GM12873 (cell line): ENCODE data around the gene MRPL2.

Experiments used
- TF ChIP-seq, protein P1 (sequence below): IDR thresholded peaks from 2 replicates; pipeline ENCODE4 v1.5.1; 2012; ENCODE audit warnings: low read depth, mild to moderate bottlenecking, moderate library complexity, low read length, control low read depth; ENCODE audit not compliant: insufficient read depth; ENCODE audit errors: missing control alignments

Gene MRPL2

DNA sequence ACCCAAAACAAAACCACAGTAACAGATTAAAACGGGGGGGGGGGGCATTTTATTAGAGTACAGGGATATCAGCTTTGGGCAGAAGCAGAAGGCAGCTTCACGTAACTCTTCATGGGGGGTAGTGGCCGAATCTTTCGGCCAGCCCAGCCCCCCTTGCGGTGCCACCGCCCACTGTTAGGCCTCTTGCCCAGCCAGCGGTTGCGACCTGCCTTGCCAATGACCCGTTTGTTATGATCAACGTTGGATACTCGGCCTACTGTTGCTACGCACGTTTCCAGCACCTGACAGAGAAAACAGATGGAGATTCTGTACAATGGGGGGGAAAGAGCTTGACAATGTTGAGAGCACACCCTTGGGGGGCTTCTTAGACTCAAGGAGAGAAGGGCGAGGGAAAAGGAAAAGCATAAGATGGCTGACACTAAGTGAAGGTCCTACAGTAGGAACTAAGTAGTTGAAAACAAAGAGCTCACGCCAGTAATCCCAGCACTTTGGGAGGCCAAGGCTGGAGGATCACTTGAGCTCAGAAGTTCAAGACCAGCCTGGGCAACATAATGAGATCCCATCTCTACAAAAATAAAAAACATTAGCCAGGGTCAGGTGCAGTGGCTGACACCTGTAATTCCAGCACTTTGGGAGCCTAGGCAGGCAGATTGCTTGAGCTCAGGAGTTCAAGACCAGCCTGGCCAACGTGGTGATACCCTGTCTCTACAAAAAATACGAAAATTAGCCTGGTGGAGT, 4.9 kb downstream of the MRPL2 start:
- TF ChIP-seq, protein P1, sequence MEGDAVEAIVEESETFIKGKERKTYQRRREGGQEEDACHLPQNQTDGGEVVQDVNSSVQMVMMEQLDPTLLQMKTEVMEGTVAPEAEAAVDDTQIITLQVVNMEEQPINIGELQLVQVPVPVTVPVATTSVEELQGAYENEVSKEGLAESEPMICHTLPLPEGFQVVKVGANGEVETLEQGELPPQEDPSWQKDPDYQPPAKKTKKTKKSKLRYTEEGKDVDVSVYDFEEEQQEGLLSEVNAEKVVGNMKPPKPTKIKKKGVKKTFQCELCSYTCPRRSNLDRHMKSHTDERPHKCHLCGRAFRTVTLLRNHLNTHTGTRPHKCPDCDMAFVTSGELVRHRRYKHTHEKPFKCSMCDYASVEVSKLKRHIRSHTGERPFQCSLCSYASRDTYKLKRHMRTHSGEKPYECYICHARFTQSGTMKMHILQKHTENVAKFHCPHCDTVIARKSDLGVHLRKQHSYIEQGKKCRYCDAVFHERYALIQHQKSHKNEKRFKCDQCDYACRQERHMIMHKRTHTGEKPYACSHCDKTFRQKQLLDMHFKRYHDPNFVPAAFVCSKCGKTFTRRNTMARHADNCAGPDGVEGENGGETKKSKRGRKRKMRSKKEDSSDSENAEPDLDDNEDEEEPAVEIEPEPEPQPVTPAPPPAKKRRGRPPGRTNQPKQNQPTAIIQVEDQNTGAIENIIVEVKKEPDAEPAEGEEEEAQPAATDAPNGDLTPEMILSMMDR, result no peak

DNA sequence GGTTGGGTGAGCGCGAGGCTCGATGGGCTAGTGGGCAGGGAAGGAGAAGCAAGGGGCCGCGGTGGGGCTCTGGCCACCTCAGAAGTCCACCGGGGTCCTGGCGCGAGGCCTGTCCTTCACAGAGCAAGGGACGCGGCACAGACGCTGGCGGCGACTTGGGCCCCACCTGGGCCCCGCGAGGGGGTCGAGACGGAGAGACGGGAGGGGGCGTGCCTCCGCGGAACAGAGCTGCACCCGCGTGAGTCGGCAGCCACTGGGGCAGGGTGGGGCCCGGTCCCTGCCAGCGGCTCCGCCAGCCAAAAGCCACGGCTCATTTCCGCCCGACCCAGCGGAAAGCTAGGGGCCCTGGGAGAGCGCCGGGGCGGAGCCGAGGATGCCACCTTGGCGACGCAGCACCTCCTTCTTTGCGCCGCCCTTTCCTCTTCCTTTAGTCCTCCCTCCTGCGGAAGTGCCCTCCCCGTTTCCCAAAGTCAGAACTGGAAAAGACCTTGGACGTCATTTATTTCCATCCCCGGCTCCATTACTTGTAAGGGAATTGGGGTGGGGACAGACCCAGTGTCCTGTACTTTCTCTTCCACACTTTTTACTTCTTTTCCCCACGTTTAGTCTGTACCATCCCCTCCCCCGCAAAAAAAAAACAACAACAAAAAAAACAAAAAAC, 5.6 kb downstream of the MRPL2 start, which contains the start of gene CUL7:
CUL7 (minus strand) TSS at position 307 of the 661 bp plus-strand sequence. CDS start 1,063 bp downstream, outside the sequence.
- TF ChIP-seq, protein P1, result no peak

DNA sequence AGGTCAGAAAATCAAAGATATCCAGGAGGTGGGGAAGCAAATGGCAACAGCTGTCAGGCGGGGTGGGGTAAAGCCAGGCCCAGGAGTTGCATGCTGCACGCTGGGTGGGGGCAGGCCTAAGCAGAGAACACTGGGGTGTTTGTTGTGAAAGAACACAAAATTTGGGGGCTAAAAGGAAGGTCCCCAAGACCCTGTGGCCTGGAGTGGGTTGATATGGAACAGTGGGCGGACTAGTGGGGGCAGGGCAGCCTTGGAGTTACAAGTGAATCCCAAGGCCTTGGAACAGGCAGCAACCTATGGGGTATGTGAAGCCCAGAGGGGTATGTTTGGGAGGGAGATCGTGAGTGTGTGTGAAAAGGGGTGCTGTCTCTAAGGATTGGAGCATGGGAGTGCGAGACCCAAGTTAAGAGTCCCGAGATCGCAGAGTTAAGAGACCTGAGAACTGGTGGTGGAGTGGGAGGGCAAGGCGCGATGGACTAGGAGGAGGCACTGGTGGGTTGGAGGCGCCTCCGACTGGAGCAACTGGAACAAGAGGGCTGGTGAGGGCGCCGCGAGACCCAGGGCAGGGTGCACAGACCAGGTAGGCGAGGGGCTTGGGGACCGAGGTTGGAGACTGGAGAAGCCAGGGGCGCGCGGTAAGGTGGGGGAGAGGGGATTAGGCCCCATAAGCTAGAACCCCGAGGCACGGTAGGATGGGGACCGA, 6.2 kb downstream of the MRPL2 start:
- TF ChIP-seq, protein P1, result no peak

DNA sequence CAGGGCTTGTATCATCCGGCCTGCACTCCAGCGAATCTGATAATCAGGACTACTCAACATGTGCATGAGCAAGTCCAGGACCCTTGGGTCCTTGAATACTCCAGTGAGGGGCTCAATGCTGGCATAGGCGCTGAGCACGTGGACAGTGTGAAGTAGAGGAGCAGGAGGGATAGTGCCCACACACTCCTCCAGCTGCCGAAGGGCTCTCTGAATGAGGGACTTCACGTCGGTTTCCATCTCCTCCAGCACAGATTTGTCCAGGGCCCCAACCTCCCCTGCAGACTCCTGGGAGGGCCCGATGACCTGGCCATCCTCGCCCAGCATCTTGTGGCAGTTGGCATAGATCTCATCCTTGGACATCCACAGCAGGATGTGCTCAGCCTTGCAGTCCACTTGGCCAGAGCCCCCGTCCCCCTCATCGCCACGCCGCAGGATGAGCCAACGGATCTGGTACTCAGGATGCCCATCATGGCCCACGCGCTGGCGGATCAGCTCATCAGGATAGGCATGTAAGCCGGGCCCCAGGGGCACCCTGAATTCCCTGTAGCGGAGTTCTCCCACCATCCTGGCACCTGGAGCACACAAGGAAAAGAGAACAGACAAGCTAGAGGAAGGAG, 6.9 kb downstream of the MRPL2 start:
- TF ChIP-seq, protein P1, result no peak

DNA sequence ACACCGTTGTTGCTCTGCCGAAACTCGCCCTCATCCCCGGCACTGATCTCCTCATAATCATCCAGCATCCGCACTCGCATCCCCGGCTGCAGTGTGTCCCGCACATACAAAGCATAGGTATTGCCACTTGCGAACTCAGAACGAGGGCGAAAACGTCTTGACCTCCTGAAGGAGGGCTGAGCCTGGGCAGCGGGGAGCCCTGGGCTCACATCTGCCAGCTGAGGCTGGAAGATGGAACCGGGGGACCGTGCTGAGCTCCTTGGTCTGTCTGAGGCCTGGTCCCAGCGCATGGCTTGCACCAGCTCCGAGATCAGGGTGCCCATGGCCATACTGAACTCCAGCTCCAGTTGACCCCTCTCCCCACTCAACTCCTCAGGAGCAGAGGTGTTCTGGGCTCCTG, 8.3 kb downstream of the MRPL2 start:
- TF ChIP-seq, protein P1, result no peak

DNA sequence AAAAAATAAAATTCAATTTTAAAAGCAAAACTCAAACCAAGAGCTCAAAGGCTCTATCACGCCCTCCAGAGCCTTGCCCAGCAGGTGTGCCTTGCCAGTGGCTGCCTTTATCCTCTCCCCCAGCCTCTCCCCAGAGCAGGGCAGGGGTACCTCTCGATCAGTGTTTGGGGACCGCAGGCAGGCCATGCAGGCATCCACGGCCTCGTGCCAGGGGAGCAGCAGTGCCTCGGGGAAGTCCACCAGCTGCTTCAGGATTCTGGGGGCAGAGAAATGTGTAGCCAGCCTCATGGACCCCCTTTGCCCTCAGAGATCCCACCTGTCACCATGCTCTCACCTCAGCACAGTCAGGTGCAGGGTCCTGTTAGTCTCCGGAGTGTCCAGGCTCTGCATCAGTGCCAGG, 11.2 kb downstream of the MRPL2 start:
- TF ChIP-seq, protein P1, result no peak
